Measurements from ENCODE around the gene FNTB. TPM values are rescaled to one million over a fixed set of nuclear protein-coding genes. Genes with fewer than 3 reads are reported as not detected.

The FNTB gene
- total RNA-seq, 1 experiment from 2014 or later = 20.7 TPM

DNA sequence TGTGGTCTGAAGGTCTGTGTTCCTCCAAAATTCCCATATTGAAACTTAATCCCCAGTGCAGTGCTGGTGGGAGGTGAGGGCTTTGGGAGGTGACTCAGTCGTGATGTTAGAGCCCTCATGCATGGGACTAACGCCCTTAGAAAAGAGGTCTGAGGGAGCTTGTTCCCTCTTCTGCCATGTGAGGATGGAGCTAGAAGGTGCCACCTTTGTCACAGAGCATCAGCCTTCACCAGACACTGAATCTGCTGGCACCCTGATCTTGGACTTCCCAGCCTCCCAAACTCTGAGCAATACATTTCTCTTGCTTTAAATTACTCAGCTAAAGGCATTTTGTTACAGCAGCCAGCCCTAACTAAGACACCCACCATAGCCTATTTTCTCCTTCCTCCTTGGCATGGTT, 28.5 kb upstream of the FNTB start:
- Histone ChIP-seq H3K4me1 (ENCODE audit: insufficient read depth, low read length) (peaks cover 18% of the 10 kb centered on the region; the same call in 1 of the 2 replicates), H3K23me2 (ENCODE audit: insufficient read length, low read depth, low read length, poor library complexity, severe bottlenecking) (no peaks in the 10 kb centered on the region), H3K79me2 (ENCODE audit: insufficient read depth, low read length) (no peaks in the 10 kb centered on the region), H4K5ac (ENCODE audit: insufficient read length, low read depth, low read length) (no peak overlapping the region), H2BK20ac (ENCODE audit: low read depth, low read length, poor library complexity, severe bottlenecking) (no peak overlapping the region), H3K4ac (ENCODE audit: low read depth, low read length) (no peak overlapping the region), H3K27me3 (ENCODE audit: insufficient read depth, low read length) (no peaks in the 10 kb centered on the region), H3K23ac (ENCODE audit: insufficient read length, low read depth, low read length) (no peak overlapping the region), H3K56ac (ENCODE audit: insufficient read length, low read depth, low read length) (no peak overlapping the region), H2BK15ac (ENCODE audit: low read depth, low read length) (no peak overlapping the region), H4K20me1 (ENCODE audit: control insufficient read depth, insufficient read depth, insufficient read length) (no peaks in the 10 kb centered on the region), H4K91ac (ENCODE audit: insufficient read length, low read depth, low read length) (peak overlapping the region; percentile 17), H2BK5ac (ENCODE audit: insufficient read length, low read length) (no peak overlapping the region), H3K18ac (ENCODE audit: insufficient read length, low read depth, low read length) (no peak overlapping the region), H3T11ph (ENCODE audit: low read length) (no peak overlapping the region), H3K27ac (ENCODE audit: insufficient read length, low read depth, low read length) (no peak overlapping the region), H2AFZ (ENCODE audit: low read length) (no peak overlapping the region), H3K9ac (ENCODE audit: extremely low read depth, insufficient read length, low read length) (no peak overlapping the region), H2BK120ac (ENCODE audit: low read depth, low read length, poor library complexity, severe bottlenecking) (no peak overlapping the region), H3K79me1 (ENCODE audit: insufficient read depth, low read depth, low read length, poor library complexity, severe bottlenecking) (no peaks in the 10 kb centered on the region), H3K14ac (ENCODE audit: insufficient read depth, low read length) (no peak overlapping the region), H3K9me3 (ENCODE audit: control insufficient read depth, low read depth, low read length) (no peaks in the 10 kb centered on the region), H3K4me2 (ENCODE audit: insufficient read depth, insufficient read length, low read length) (no peak overlapping the region), H2BK12ac (ENCODE audit: insufficient read length, low read depth, low read length) (no peak overlapping the region), H4K8ac (replicated peaks; ENCODE audit: insufficient read length, low read depth, low read length) (no peak overlapping the region), H2AK5ac (ENCODE audit: insufficient read length, low read length) (no peak overlapping the region)
- no CpG with 5 or more reads among the region's 2 CpGs for WGBS (ENCODE audit: extremely low coverage, insufficient read length, low lambda C conversion rate)
- H3K9me3 Mint-ChIP-seq = no peaks in the 10 kb centered on the region; a peak in 2 of 5 replicates
- TF ChIP-seq, protein P1, sequence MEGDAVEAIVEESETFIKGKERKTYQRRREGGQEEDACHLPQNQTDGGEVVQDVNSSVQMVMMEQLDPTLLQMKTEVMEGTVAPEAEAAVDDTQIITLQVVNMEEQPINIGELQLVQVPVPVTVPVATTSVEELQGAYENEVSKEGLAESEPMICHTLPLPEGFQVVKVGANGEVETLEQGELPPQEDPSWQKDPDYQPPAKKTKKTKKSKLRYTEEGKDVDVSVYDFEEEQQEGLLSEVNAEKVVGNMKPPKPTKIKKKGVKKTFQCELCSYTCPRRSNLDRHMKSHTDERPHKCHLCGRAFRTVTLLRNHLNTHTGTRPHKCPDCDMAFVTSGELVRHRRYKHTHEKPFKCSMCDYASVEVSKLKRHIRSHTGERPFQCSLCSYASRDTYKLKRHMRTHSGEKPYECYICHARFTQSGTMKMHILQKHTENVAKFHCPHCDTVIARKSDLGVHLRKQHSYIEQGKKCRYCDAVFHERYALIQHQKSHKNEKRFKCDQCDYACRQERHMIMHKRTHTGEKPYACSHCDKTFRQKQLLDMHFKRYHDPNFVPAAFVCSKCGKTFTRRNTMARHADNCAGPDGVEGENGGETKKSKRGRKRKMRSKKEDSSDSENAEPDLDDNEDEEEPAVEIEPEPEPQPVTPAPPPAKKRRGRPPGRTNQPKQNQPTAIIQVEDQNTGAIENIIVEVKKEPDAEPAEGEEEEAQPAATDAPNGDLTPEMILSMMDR (conservative IDR thresholded peaks at IDR 0.05) = no peak
- no peak overlapping the region for H3K4me3 Mint-ChIP-seq
- peaks cover under 1 to 9% (median 5%) of the 10 kb centered on the region in 3 experiments; a peak in 5 of 7 replicates for H3K36me3 Mint-ChIP-seq (ENCODE audit: insufficient read depth in 1 of 3, low read depth in 3 of 3)
- no peak overlapping the region; a peak in 2 of 7 replicates for H3K27ac Mint-ChIP-seq
- peaks cover 47 to 58% of the 10 kb centered on the region in 2 experiments for H3K4me1 Mint-ChIP-seq
- H3K27me3 Mint-ChIP-seq (ENCODE audit: low read depth) = no peaks in the 10 kb centered on the region
- no peak for DNase-seq

All from H9 (cell line).